ENCODE measurements around the gene KCNJ6.

KCNJ6 gene

GRCh38 chr21:37862536-37862935 lies 53.7 kb downstream of the KCNJ6 start:
- no peak for FAIRE-seq

- FAIRE-seq: no peak
These were observed 54.7 kb downstream of the KCNJ6 start for GRCh38 chr21:37861561-37861960.

DNA sequence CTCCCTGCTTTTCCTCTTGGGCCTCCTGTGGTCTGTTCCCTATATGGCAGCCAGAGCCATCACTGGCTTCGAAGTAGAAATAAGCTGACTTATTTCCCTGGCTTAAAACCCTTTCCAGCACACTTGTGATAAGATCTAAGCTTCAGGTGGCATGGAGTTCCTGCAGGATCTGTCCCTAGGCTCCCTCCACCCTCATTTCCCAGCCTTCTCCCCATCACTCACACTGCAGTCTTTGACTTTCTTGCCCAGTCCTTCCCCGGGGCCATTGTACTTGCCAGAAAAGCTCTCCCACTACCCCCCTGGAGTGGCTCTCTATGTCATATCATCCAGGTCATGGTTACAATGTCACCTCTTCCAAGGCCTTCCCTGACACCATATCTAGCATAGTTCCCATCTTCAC lies 55.8 kb downstream of the KCNJ6 start:
- FAIRE-seq: no peak

DNA sequence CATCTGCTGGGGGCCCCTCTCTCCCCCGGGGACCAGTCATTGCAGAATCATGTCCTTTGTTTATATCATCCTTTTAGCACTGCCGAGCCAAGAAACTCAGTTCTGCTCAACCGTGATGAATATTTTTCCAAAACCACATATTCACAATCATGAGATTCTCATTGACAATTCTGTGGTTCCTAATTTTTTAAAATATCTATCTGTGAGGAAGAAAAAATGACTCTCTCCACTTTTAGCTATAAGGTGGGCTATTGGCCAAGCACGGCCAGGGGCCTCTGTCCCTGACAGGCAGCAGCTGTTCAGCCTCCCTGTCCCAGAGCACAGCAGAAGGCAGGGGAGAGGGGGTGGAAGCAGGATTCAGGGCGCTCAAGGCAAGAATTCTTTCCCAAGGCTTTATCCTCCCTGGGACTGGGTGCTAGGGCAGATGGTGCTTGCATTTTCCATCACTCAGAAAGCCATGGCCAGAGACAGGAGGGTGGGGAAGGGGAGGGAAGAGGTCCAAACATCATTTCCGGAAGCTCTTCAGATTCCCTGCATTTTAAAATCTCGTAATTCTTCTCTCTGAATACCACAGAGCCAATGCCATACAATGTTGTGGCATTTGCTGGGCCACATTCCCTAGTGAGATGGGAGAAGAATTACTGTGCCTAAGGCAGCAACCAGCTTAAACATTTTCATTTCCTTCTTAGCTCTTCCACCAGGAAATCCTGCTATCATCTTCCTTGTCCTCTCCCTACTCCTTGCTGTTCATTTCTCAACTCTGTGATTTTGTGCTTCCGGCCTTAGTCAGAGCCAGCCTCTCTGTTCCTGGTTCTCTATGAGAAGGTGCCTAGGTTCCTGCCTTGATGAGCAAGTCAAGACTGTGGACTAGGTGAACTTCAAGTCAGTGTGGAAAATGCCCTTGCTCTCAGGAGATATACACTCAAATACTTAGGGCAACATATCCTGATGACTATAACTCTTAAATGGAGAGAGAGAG lies 60.3 kb downstream of the KCNJ6 start:
- no peak for FAIRE-seq

- FAIRE-seq: no peak
These were observed 61.0 kb downstream of the KCNJ6 start for GRCh38 chr21:37855271-37855646.

DNA sequence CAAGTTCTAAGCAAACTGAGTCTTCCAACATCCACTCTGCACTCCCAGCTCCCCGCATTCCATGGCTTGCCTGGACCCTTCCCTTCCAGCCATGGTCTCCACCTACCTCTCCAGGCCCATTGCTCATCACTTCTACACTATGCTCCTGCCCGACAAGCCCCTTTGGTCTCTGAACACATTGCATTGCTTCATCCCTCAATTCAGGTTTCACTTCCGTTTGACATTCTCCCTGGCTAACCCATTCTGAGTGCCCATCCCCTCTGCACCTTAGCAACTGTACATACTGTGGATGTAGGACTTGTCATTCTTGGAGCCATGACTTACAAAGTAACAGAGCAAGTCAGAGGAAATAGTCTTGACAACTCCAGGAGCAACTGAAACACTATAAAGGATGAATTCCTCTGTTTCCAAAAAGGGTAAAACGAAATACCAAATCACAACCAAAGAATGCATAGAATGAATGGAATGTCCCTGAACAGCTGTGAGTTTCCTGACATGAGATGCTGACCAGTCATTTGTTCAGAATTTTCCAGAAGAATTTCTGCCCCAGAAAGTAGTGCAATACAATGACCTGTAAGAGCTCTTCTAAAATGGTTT lies 66.7 kb downstream of the KCNJ6 start:
- no peak for FAIRE-seq

DNA sequence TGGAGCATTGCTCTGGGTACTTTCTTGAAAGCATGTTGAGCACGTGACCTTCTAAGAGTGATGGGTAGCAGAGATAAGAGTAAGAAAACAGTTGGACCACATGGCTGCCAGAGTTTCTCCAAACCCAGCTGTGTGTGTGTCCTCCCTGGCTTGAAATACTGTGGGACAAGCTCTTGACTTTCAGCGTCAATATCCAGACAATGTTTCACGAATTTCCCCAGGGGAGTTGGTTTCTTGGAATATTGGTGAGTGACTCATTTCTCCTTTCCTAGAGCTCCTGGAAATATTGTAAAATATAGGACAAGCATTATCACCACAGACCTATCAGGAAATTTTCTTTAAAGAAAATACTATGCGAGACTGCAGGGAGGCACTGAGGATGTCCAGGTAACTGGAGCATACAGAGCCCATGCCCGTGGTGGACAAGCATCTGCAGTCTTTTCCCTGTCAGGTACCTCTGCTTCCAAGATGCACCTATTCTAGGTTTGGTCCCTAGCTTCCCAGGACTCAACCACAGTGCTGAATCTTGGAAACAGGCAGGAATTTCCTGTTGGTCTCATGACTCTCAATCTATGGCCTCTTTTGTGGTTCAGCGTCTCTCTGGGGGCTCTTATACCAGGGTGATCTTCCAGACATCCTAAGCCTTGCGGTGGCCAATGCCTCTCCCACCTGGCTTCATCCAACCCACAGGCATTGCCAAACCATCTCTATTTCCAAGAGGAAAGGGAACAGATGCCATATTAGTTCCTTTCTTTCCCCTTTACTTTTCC lies 67.4 kb downstream of the KCNJ6 start:
- FAIRE-seq: no peak

DNA sequence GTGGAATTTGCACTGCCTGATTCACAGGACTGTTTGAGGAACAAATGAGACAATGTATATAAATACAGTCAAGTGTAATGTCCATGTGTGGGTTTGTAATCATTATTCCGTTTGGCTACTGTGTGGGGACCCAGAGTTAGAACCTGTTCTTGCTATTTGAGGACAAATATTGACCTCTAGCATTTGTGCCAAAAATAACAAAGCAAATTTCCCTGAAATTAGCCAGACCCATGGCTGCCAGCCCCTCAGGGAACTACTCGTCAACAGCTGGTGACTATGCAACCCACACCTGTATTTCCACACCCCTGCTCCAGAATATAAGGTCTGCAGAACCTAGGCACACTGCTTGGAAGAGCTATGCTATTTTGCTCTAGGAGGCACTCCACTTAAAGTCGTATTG lies 70.7 kb downstream of the KCNJ6 start:
- no peak for FAIRE-seq

GRCh38 chr21:37843191-37843590 lies 73.1 kb downstream of the KCNJ6 start:
- FAIRE-seq: no peak

DNA sequence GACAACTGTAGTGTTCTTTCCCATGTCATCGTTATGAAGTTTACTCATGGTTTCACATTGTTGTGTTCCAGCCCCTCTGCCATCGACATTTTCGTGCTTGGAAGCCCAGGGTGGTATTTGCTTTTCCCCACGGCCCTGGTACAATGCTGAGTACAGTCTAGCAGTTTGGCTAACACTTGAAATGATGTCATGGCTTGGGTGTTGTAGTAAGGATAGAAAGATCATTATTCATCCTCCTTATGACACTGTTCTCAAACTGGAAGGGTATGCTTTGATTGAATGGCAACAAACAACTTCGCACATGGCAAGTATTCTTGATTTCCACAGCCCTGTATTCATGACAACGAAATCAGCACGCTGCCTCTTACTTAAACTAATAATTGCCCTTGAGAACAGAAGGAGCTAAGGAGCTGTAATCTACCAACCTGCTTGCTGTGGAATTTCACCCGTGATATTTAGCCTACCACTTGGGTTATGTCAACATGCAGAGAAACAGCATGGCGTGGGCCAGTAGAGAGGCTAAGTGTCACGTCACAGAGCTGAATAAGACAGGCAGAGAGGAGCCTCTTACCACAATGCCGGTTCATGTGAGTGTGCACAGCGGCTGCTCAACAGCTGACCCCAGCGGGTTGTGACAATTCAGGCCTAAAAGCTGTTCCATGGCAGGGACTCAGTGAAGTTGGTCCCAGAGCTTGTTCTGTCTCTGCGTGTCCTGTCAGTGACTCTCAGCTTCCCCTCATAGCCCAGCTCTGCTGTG lies 73.9 kb downstream of the KCNJ6 start:
- FAIRE-seq: no peak

GRCh38 chr21:37837381-37837780 lies 78.9 kb downstream of the KCNJ6 start:
- no peak for FAIRE-seq

DNA sequence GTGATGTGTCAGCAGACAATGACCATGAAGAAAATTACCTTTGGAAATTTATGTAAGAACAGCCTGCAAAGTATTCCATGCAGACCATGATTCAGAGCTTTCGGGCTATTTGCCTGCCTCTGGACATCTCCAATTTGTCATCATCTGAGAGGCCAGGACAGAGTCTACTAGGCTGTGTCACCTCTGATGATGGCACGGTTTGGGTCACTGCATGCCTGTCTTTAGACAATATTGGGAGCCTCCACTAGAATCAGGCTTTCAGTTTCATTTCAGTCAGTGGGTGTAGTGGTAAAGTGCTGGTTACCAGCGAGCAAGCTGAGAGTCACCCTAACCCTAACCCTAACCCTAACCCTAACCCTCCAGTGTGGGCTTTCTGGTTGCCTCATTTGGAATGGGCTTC lies 80.8 kb downstream of the KCNJ6 start:
- no peak for FAIRE-seq

GRCh38 chr21:37833301-37833700 lies 83.0 kb downstream of the KCNJ6 start:
- no peak for FAIRE-seq

DNA sequence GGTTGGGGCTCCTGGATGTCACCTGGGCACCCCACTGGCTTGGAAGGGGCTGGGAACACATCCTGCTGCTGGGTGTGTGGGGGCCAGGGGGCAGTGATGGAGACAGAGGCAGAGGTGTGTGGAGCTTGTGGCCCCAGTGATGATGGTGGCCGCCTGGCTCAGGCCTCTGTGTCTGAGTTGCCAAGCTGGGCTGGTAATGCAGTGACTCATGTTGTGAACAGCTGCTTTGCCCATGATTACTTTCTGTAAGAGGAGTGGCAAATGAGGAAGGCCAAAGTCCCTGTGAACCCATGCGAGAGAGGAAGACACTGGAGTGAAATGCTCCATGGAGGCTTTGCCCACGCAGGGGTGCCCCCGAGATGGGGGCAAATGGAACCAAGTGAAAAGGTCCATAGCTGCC lies 86.8 kb downstream of the KCNJ6 start:
- FAIRE-seq: no peak

DNA sequence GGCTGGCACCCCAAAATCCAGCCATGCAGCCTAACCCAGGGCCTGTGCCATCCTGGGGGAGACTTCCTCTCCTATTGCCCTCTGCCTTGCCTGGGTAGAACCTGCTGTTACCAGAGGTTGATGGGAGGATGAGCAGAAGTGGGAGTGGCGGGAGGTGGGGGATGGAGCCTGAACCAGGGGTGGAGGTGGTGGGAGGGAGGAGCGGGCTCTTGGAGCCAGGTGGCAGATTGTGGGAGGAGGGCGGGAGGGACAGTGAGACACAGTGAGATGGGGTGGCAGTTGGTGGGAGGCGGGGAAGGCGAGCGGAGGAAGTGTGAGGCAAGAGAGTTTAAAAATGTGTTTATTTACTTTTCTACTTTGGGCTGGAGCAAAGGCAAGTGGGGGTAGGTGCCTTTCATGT lies 87.3 kb downstream of the KCNJ6 start:
- no peak for FAIRE-seq

DNA sequence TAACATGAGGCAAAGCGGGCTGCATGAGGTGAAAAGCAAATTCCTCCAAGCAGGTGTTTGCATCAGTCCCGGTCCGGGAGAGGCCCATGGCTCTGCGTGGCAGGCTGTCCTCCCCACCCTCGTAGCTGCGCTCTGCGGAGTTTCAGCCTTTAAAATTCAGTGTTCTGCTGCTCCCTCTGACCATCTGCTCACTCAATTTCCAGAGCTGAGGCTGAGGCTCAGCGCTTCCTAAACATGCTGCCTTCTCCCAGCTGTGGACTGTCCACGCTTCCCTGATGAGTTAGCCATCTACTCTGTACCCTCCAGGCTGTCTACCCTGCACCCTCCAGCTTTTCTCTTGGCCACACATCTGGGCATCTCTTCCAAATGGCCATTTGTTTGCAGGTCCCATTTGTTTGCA lies 87.7 kb downstream of the KCNJ6 start:
- no peak for FAIRE-seq

DNA sequence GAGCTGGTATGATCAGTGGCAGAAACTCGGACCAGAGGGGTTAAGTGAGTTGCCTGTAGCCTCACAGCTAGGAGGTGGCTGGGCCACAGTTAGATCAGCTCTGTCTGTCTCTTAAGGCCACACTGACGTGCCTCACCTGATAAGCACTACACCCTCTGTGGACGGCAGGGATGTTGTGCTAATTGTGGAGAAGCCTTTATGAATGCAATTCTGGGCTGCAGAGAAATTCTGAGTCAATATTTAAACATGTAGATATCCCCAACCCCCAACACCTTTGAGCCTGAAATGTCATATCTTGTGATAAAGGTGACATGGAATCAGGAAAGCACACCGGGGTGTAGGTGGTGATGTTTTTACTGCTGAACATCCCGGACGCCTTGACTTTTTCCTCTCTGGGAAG lies 88.3 kb downstream of the KCNJ6 start:
- FAIRE-seq: no peak

DNA sequence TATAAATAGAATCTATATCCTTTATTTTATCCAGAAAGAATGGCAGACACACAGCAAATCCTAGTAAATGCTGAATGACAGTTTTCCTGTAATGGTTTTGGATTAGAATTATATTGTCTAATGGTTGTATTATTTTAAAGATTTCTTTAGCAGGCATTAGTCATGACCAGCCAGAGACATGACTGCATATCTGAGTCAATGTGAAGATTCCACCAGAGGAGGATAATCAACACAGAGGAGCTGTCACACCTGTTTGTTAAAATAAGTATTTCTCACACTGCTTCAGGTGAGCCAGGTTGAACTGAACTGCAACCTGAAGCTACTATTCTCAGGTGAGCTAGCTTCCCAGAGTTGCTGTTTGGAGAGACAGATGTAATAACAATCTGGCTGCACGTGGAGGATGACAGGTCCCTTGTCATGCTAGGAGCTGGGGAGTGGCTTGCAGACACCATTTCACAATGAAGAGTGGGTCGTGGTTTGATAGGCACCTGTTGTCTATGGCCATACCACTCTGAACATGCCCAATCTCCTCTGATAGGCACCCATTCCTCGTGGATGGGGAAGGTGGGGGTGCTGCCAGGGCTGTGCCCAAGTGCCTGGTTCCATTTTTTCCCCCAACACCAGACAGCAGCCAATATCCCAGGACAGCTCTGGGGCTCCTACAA lies 94.3 kb downstream of the KCNJ6 start:
- FAIRE-seq: no peak

GRCh38 chr21:37821092-37821491 lies 95.2 kb downstream of the KCNJ6 start:
- no peak for FAIRE-seq

- FAIRE-seq: no peak
These were observed 96.9 kb downstream of the KCNJ6 start for GRCh38 chr21:37819372-37819771.

- no peak for FAIRE-seq
These were observed 99.0 kb downstream of the KCNJ6 start for GRCh38 chr21:37817242-37817641.

DNA sequence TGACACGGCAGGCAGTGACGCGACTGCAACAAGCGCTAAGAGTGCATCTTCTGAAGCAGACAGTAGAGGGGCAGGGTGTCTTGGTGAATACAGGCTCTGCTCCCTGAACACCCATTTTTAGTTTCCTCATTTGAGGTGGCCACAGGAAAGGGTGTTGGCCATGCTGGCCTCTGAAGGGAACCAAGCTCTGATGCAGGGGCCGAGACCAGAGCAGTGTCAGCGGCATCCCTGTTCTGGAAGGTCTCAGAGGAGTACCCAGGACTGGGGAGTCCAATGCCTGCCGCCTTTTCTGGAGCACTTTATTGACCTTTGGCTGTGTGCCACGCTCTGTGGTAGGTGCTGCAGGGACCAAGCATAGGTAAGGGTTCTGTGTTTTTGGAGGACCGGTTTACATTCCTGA lies 100.4 kb downstream of the KCNJ6 start:
- FAIRE-seq: no peak

Data from G401.6 (cell line).